Fibroblast of skin of scalp (primary cell): ENCODE data around the gene MED12L.
A peak's percentile ranks its signal among the peaks of the same experiment; 100 is the strongest.

Experiments used
- DNase-seq: peaks from one replicate; pipeline ENCODE4 v3.0.0-alpha.2; 2013

The MED12L gene

GRCh38 chr3:151091685-151092345 is 6.4 kb downstream of the MED12L start:
- no peak for DNase-seq

- DNase-seq = no peak
These were observed 7.7 kb downstream of the MED12L start for GRCh38 chr3:151093148-151093547.

- no peak for DNase-seq
These were observed 8.4 kb downstream of the MED12L start for GRCh38 chr3:151093905-151094304.

GRCh38 chr3:151096716-151097115 is 11.3 kb downstream of the MED12L start:
- DNase-seq = no peak

- DNase-seq = no peak
These were observed 14.6 kb downstream of the MED12L start for GRCh38 chr3:151100076-151100475.

GRCh38 chr3:151101270-151101969 is 16.0 kb downstream of the MED12L start:
- DNase-seq = no peak

- no peak for DNase-seq
These were observed 20.8 kb downstream of the MED12L start for GRCh38 chr3:151106311-151106710.

GRCh38 chr3:151107177-151107576 is 21.7 kb downstream of the MED12L start:
- DNase-seq = no peak

- DNase-seq = peak; percentile 14
These were observed 22.2 kb downstream of the MED12L start for GRCh38 chr3:151107701-151108100.

- no peak for DNase-seq
These were observed 23.9 kb downstream of the MED12L start for GRCh38 chr3:151109286-151109800.

- no peak for DNase-seq
These were observed 27.3 kb downstream of the MED12L start for GRCh38 chr3:151112731-151113130.

GRCh38 chr3:151113343-151113742 is 27.9 kb downstream of the MED12L start:
- DNase-seq = no peak

GRCh38 chr3:151117047-151117446 is 31.6 kb downstream of the MED12L start:
- no peak for DNase-seq

- DNase-seq = no peak
These were observed 33.7 kb downstream of the MED12L start for GRCh38 chr3:151119188-151119587.

- DNase-seq = no peak
These were observed 34.9 kb downstream of the MED12L start for GRCh38 chr3:151120409-151120808.

GRCh38 chr3:151121016-151121415 is 35.6 kb downstream of the MED12L start:
- no peak for DNase-seq

- DNase-seq = no peak
These were observed 38.4 kb downstream of the MED12L start for GRCh38 chr3:151123827-151124226.

- no peak for DNase-seq
These were observed 39.0 kb downstream of the MED12L start for GRCh38 chr3:151124476-151124875.

GRCh38 chr3:151130428-151130827 is 45.0 kb downstream of the MED12L start:
- no peak for DNase-seq

- no peak for DNase-seq
These were observed 47.7 kb downstream of the MED12L start for GRCh38 chr3:151133175-151133574.

GRCh38 chr3:151133917-151134450 is 48.5 kb downstream of the MED12L start:
- DNase-seq = no peak

- DNase-seq = no peak
These were observed 50.3 kb downstream of the MED12L start for GRCh38 chr3:151135541-151136337.

GRCh38 chr3:151142929-151143328 is 57.5 kb downstream of the MED12L start:
- DNase-seq = no peak
